H9 (cell line): Measurements from ENCODE around the gene CACNA1F. TPM values are rescaled to one million over a fixed set of nuclear protein-coding genes. Genes with fewer than 3 reads are reported as not detected.

Experiments used
- DNase-seq: peaks from one replicate; pipeline ENCODE4 v3.0.0-alpha.2; 2017
- H2AFZ ChIP-seq: one replicate; pipeline ENCODE4 v1.6.1; 2013; ENCODE audit warnings: mild to moderate bottlenecking, low read length, control low read depth, moderate library complexity
- H2AK5ac ChIP-seq: 2 replicates; pipeline ENCODE4 v1.6.1; 2013; ENCODE audit warnings: low read length, control low read depth, mixed read lengths; ENCODE audit not compliant: insufficient read length
- H2BK120ac ChIP-seq: one replicate; pipeline ENCODE4 v1.6.1; 2013; ENCODE audit warnings: low read depth, mild to moderate bottlenecking, low read length, control low read depth, inconsistent platforms; ENCODE audit not compliant: poor library complexity, severe bottlenecking
- H2BK12ac ChIP-seq: 2 replicates; pipeline ENCODE4 v1.6.1; 2013; ENCODE audit warnings: low read length, control low read depth, mixed read lengths, low read depth; ENCODE audit not compliant: insufficient read length
- H2BK15ac ChIP-seq: 2 replicates; pipeline ENCODE4 v1.6.1; 2013; ENCODE audit warnings: low read depth, low read length, control low read depth
- H2BK20ac ChIP-seq: one replicate; pipeline ENCODE4 v1.6.1; 2013; ENCODE audit warnings: low read depth, mild to moderate bottlenecking, low read length, control low read depth, inconsistent platforms; ENCODE audit not compliant: poor library complexity, severe bottlenecking
- H2BK5ac ChIP-seq: 2 replicates; pipeline ENCODE4 v1.6.1; 2013; ENCODE audit warnings: low read length, control low read depth, mixed read lengths; ENCODE audit not compliant: insufficient read length
- H3K14ac ChIP-seq: 2 replicates; pipeline ENCODE4 v1.6.1; 2013; ENCODE audit warnings: low read length, control low read depth; ENCODE audit not compliant: insufficient read depth
- H3K18ac ChIP-seq: 2 replicates; pipeline ENCODE4 v1.6.1; 2013; ENCODE audit warnings: low read depth, mild to moderate bottlenecking, mixed read lengths, low read length, control low read depth; ENCODE audit not compliant: insufficient read length
- H3K23ac ChIP-seq: 2 replicates; pipeline ENCODE4 v1.6.1; 2013; ENCODE audit warnings: low read length, control low read depth, mixed read lengths, low read depth; ENCODE audit not compliant: insufficient read length
- H3K23me2 ChIP-seq: 2 replicates; pipeline ENCODE4 v1.6.1; 2013; ENCODE audit warnings: low read depth, mild to moderate bottlenecking, mixed read lengths, low read length, control low read depth; ENCODE audit not compliant: insufficient read length, poor library complexity, severe bottlenecking
- H3K27ac ChIP-seq: 2 replicates; pipeline ENCODE4 v1.5.1; 2013; ENCODE audit warnings: low read length, control low read depth, mixed read lengths, low read depth; ENCODE audit not compliant: insufficient read length
- H3K27me3 ChIP-seq: 2 replicates; pipeline ENCODE4 v1.6.1; 2013; ENCODE audit warnings: low read length, control low read depth, inconsistent platforms; ENCODE audit not compliant: insufficient read depth
- H3K4ac ChIP-seq: 2 replicates; pipeline ENCODE4 v1.6.1; 2013; ENCODE audit warnings: low read depth, mild to moderate bottlenecking, control low read depth, inconsistent platforms, low read length, moderate library complexity
- H3K4me1 ChIP-seq: 2 replicates; pipeline ENCODE4 v1.6.1; 2013; ENCODE audit warnings: low read length, control low read depth, inconsistent platforms; ENCODE audit not compliant: insufficient read depth
- H3K4me2 ChIP-seq: 2 replicates; pipeline ENCODE4 v1.6.1; 2013; ENCODE audit warnings: low read length, control low read depth, mixed read lengths; ENCODE audit not compliant: insufficient read length, insufficient read depth
- H3K56ac ChIP-seq: 2 replicates; pipeline ENCODE4 v1.6.1; 2013; ENCODE audit warnings: low read depth, mild to moderate bottlenecking, mixed read lengths, low read length, control low read depth; ENCODE audit not compliant: insufficient read length
- H3K79me1 ChIP-seq: 2 replicates; pipeline ENCODE4 v1.6.1; 2013; ENCODE audit warnings: low read depth, mild to moderate bottlenecking, moderate library complexity, low read length, control low read depth, inconsistent platforms; ENCODE audit not compliant: insufficient read depth, poor library complexity, severe bottlenecking
- H3K79me2 ChIP-seq: 2 replicates; pipeline ENCODE4 v1.6.1; 2013; ENCODE audit warnings: low read length, control low read depth, inconsistent platforms; ENCODE audit not compliant: insufficient read depth
- H3K9ac ChIP-seq: 2 replicates; pipeline ENCODE4 v1.6.1; 2013; ENCODE audit warnings: low read length, control low read depth, mixed read lengths; ENCODE audit not compliant: insufficient read length; ENCODE audit errors: extremely low read depth
- H3K9me3 ChIP-seq: one replicate; pipeline ENCODE4 v1.6.1; 2013; ENCODE audit warnings: low read depth, low read length, inconsistent platforms; ENCODE audit not compliant: control insufficient read depth
- H3T11ph ChIP-seq: one replicate; pipeline ENCODE4 v1.6.1; 2013; ENCODE audit warnings: mild to moderate bottlenecking, low read length, control low read depth, inconsistent platforms
- H4K20me1 ChIP-seq: one replicate; pipeline ENCODE4 v1.6.1; 2013; ENCODE audit not compliant: control insufficient read depth, insufficient read length, insufficient read depth
- H4K5ac ChIP-seq: 2 replicates; pipeline ENCODE4 v1.6.1; 2013; ENCODE audit warnings: low read depth, mild to moderate bottlenecking, mixed read lengths, low read length, control low read depth; ENCODE audit not compliant: insufficient read length
- H4K8ac ChIP-seq: replicated peaks from 2 replicates; pipeline ENCODE4 v1.6.1; 2013; ENCODE audit warnings: low read length, control low read depth, mixed read lengths, low read depth; ENCODE audit not compliant: insufficient read length
- H4K91ac ChIP-seq: 2 replicates; pipeline ENCODE4 v1.6.1; 2013; ENCODE audit warnings: low read depth, mild to moderate bottlenecking, moderate library complexity, mixed read lengths, low read length, control low read depth; ENCODE audit not compliant: insufficient read length
- H3K27ac Mint-ChIP-seq, 3 experiments: 2 replicates in 2 of 3; 3 replicates in 1 of 3; pipeline ENCODE4 v1.8.0; 2020 to 2021; ENCODE audit warnings: mixed read lengths in 3 of 3, mild to moderate bottlenecking in 1 of 3, moderate library complexity in 1 of 3
- H3K27me3 Mint-ChIP-seq: 2 replicates; pipeline ENCODE4 v1.8.0; 2021; ENCODE audit warnings: low read depth, mild to moderate bottlenecking, moderate library complexity, mixed read lengths
- H3K36me3 Mint-ChIP-seq, 3 experiments: 2 replicates in 2 of 3; 3 replicates in 1 of 3; pipeline ENCODE4 v1.8.0; 2020 to 2021; ENCODE audit warnings: low read depth in 3 of 3, mixed read lengths in 3 of 3; ENCODE audit not compliant: insufficient read depth in 1 of 3
- H3K4me1 Mint-ChIP-seq, 2 experiments: 2 replicates each; pipeline ENCODE4 v1.8.0; 2020; ENCODE audit warnings: mixed read lengths in 2 of 2
- H3K4me3 Mint-ChIP-seq, 2 experiments: 2 replicates in 1 of 2; 3 replicates in 1 of 2; pipeline ENCODE4 v1.8.0; 2020 to 2021; ENCODE audit warnings: mild to moderate bottlenecking in 2 of 2, mixed read lengths in 2 of 2, moderate library complexity in 1 of 2
- H3K9me3 Mint-ChIP-seq, 2 experiments: 2 replicates in 1 of 2; 3 replicates in 1 of 2; pipeline ENCODE4 v1.8.0; 2020; ENCODE audit warnings: mild to moderate bottlenecking in 2 of 2, mixed read lengths in 2 of 2, moderate library complexity in 1 of 2
- WGBS: extraction: QIAGEN DNeasy Blood & Tissue Kit; methylation state at CpG from one replicate; pipeline ENCODE4 v1.1.7; 2013; ENCODE audit warnings: missing lambda C conversion rate, low lambda C conversion rate, mixed read lengths; ENCODE audit not compliant: insufficient read length; ENCODE audit errors: extremely low coverage; 5-methylcytosine and 5-hydroxymethylcytosine counted together
- total RNA-seq: library from RNA; stranded (reverse); gene quantifications from 2 replicates; pipeline ENCODE4 v1.2.1, GENCODE V29; 2021
- TF ChIP-seq, protein P1 (sequence below): fragments of 200-600 bp; sonication (generic); conservative IDR thresholded peaks from 3 replicates; pipeline ENCODE4 v1.8.0; 2021; ENCODE audit warnings: antibody characterized with exemption, mild to moderate bottlenecking

Gene CACNA1F
- total RNA-seq, 1 experiment from 2014 or later: 1.4 TPM

GRCh38 chrX:49250578-49250977, 17.4 kb upstream of the CACNA1F start:
- H3K9me3 Mint-ChIP-seq: peaks cover 63 to 79% of the 10 kb centered on the region in 2 experiments
- no peak overlapping the region; a peak in 1 of 5 replicates for H3K4me3 Mint-ChIP-seq

More at GRCh38 chrX:49250578-49250977, 17.4 kb upstream of the CACNA1F start:
- no peak overlapping the region for H2BK12ac ChIP-seq
- H3K23me2 ChIP-seq: no peaks in the 10 kb centered on the region
- no peaks in the 10 kb centered on the region for H3K4me1 Mint-ChIP-seq
- no peaks in the 10 kb centered on the region for H4K20me1 ChIP-seq
- no peaks in the 10 kb centered on the region for H3K4me1 ChIP-seq
- no peak overlapping the region for H3K9ac ChIP-seq
- peaks cover 12 to 37% (median 18%) of the 10 kb centered on the region in 3 experiments for H3K36me3 Mint-ChIP-seq
- no peak overlapping the region for H2BK5ac ChIP-seq
- H3K27me3 ChIP-seq: no peaks in the 10 kb centered on the region
- no peaks in the 10 kb centered on the region; the same call in 1 of the 2 replicates for H3K27me3 Mint-ChIP-seq
- H4K8ac ChIP-seq: no peak overlapping the region
- peaks cover 27% of the 10 kb centered on the region for H3K9me3 ChIP-seq
- H3K18ac ChIP-seq: no peak overlapping the region
- no peak overlapping the region for H3K14ac ChIP-seq
- no peak overlapping the region for H3K27ac ChIP-seq
- no peak overlapping the region for H3K23ac ChIP-seq
- no peak overlapping the region for H2AK5ac ChIP-seq
- peak overlapping the region in 1 of 3 experiments; percentile 18; a peak in 2 of 7 replicates for H3K27ac Mint-ChIP-seq
- H2AFZ ChIP-seq: no peak overlapping the region
- H3K79me2 ChIP-seq: no peaks in the 10 kb centered on the region
- no CpG with 5 or more reads among the region's 9 CpGs for WGBS
- no peak overlapping the region for H4K5ac ChIP-seq
- H4K91ac ChIP-seq: no peak overlapping the region
- TF ChIP-seq, protein P1, sequence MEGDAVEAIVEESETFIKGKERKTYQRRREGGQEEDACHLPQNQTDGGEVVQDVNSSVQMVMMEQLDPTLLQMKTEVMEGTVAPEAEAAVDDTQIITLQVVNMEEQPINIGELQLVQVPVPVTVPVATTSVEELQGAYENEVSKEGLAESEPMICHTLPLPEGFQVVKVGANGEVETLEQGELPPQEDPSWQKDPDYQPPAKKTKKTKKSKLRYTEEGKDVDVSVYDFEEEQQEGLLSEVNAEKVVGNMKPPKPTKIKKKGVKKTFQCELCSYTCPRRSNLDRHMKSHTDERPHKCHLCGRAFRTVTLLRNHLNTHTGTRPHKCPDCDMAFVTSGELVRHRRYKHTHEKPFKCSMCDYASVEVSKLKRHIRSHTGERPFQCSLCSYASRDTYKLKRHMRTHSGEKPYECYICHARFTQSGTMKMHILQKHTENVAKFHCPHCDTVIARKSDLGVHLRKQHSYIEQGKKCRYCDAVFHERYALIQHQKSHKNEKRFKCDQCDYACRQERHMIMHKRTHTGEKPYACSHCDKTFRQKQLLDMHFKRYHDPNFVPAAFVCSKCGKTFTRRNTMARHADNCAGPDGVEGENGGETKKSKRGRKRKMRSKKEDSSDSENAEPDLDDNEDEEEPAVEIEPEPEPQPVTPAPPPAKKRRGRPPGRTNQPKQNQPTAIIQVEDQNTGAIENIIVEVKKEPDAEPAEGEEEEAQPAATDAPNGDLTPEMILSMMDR: no peak
- H3K56ac ChIP-seq: no peak overlapping the region
- H3K79me1 ChIP-seq: no peaks in the 10 kb centered on the region
- H3K4ac ChIP-seq: no peak overlapping the region
- no peak overlapping the region for H2BK20ac ChIP-seq
- no peak overlapping the region for H2BK120ac ChIP-seq
- no peak overlapping the region for H3K4me2 ChIP-seq
- no peak for DNase-seq
- no peak overlapping the region for H2BK15ac ChIP-seq
- H3T11ph ChIP-seq: no peak overlapping the region
